CD4-positive, alpha-beta T cell treated with Interleukin-6 at 100 ng/mL for 8 hours (primary cell): ENCODE measurements around the gene GLB1L2.
A peak's percentile ranks its signal among the peaks of the same experiment; 100 is the strongest.
"Not testable (repeated sequence)": the region's sequence is repeated elsewhere in the genome, so short reads cannot be mapped to it uniquely, and the experiment has no call there.

Experiments
- DNase-seq: peaks from one replicate; pipeline ENCODE4 v3.0.0-alpha.2; 2020; ENCODE audit warnings: mixed read lengths, low spot score

GLB1L2 gene

DNA sequence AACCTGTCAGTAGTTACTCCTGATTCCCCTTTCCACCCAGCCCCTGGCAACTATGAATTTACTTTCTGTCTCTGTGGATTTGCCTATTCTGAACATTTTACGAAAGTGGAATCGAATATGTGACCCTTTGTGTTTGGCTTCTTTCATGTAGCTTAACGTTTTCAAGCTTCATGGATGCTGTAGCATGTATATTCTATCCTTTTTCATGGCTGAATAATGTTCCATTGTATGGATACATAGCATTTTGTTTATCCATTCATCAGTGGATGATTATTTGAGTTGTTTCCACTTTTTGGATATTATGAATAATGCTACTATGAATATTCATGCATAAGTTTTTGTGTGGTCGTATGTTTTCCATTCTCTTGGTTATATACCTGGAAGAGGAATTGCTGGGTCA lies 9.2 kb upstream of the GLB1L2 start:
- no peak for DNase-seq

DNA sequence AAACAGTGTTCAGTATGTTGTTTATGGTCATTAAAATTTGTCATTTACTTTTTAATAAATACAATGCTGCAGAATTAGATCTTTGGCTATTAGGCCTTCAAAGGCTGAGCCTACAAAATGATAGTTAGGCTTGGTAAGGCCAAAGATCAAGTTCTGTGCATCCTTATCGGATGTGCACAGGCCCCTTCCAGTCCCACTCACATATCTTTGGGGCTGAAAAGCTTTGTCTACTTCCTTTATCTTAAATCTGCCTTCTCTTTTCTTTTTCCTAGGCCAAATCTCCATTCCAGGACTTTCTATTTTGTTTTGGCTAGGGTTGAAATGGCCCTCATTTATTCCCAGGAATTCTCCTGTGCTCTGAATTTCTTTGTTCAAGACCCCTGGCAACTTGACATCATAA lies 3.4 kb upstream of the GLB1L2 start:
- no peak for DNase-seq

DNA sequence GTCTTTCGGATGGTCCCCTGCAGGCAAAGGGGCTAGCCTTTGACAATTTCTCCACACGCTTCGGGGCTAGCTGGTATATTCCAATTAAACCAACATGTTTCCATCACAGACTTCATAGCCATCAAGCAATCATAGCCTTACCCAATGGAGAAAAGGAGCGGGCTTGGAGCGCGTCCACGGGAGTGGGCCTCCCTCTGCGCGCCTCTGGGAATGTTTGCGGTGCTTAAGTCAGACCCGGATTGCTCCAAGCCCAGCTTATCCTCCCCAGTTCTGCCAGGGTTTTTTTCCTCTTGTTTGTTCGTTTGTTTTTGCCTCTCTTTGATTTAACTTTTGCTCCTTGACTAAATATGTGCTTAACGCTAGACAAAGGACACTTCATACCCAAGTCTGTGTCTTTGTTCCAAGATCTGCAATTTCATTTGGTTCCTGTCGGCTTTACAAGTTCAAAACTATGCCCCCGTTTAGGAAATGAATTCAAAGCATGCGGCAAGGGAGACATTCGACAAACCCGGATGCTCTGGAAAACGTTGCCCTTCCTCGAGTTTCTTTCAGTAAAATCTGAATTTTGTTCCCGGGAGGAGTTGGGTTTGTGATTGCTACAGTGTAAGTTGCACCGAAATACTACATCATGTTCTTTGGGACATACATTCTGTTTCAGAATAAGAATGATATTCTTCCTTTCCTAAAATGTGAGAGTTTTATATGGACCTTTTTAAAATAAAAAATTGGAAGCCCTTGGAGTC lies 1.0 kb upstream of the GLB1L2 start:
- DNase-seq, result no peak

DNA sequence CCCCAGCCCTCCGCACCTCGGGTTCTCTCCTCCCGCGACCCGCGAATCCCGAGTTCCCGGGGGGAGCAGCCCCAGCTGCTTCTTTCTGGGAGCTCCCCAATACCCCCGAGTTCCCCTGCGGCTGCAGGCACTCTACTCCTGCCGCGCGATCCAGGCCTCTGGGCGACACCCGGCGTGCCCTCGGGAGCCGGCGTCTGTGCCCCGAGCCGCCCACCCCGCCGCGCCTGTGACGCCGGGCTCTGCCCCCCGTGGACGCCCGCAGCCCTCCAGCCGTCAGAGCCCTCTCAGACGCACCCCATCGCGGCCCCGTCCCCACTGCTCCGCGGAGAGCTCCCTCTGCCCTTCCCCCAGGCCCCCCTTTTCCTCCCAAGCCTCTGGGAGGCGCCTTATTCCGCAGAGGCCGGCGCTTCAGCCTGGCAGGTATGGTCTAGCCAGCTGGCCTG lies 422 bp downstream of the GLB1L2 start:
- DNase-seq, result peak; percentile 4

DNA sequence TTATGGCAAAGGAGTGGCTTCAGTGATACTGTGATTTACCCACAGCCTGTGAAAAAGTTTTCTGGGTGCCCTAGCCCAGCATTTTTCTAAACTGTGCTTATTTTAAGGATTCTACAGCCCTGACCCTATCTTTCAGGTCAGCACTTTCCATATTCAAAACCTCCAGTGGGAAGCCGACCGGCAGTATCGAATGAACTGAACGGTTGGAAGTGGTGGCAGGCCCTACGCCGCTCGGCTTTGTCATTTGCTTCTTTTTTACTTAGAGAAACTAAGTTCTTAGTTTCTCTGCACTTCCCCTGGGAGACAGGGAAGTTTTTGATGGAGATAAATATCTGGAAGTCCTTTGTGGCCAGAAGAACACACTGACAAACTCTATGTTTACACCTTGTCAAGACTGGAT lies 994 bp downstream of the GLB1L2 start:
- no peak for DNase-seq

DNA sequence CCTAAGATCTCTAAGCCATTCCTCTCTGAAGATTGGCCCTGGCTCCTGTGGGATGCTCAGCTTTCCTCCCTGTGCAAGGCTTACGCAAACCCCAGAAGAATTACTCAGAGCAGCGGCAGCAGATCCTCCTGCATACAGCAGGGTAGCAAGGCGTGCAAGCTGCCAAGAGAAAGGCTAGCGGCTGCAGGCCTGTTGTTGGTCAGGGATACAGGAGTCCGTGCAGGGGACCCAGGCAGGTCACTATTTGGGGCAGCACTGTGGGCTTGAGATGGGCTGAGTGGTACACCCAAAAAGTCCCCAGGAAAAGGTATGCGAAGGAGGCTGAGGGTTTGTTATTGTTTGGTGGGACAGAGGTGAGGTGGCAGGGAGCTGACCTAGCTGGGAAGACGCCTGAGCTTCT lies 1.5 kb downstream of the GLB1L2 start:
- no peak for DNase-seq

DNA sequence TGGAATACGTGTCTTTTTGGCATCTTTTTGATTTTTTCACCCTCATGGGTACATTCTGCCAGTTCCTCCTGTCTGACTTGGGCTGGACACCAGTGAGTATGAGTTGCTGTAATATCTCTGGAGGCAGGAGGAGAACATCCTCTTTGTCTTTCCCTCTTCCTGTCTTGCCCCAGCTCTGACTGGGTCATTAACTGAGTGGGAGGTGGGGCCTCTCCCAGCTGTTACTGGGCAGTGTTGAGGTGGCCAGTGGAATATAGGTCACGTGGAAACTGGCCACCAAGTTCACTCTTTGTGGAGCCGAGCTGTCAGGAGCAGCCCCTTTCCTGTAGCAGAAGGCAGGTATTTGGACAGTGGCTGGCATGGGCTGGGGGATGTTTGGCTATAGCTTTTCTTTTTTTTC lies 2.2 kb downstream of the GLB1L2 start:
- DNase-seq, result no peak

DNA sequence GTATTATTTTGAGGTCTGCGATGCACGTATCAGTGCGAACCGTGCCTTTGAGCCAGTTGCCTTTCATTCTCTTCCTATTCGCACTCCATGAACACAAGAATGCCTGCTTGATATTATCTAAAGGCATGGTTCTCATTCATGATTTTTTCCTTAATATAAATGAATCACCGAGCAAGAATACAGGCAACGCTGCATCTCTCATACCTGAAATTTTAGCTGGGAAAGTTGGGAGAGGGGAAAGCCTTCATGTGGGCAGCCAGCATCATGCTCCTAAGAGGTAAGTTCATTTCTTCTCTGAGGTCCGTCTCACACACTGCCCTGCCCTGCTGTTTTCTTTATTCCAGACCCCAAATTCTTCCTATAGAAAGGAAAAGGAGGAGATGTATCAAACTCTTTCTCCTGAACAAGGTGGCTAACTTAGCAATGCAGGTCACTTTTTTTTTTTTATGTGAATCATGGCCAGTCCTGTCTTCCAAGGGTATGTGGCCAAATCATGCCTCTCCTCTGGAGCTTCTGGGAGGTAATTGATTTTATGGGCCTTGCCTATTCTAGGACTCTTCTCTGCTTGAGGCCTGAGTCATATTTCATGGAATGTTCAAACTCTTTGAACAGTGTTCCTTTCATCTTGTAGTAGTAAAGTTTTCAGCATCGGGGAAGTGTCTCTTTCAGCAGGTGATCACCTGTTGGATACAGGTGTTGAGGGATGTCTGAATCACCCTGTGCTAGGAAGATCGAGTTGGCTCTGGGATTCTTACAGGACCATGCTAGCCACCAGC lies 3.2 kb downstream of the GLB1L2 start:
- no peak for DNase-seq

DNA sequence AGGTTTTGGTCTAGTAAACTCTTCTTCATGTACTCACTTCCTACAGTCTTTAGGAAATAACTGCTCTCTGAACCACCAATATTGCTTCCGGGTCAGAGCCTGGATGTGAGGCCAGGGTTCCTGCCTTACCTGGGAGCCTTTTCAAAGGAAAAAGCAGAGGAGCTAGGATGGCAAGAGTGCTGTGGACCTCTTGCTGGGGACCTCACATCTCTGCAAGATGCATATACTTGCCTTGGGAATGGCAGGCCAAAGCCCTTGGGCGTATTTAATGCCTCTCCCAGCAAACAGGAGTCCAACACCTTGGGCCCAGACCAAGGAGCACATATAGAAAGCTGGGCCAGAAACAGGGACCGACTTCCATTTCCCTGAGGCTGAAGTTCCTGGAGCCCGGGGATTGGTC lies 5.3 kb downstream of the GLB1L2 start:
- no peak for DNase-seq

DNA sequence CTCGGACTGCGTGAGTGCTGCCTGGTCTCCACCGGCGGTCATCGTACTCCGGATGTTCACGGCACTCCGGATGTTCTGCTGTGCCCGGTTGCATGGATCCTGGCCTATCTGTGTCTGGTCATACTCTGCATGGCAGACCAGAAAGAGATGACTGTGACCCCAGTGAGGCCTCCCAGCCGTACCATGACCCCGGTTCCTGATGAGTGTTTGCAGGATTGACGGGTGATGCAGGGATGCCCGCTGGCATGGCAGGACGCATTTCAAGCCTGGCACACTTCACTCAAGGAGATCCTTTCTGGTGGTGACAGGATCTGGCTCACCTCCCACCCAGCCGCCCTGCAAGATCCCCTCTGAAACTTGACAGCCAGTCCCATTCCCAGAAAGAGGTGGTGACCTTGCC lies 6.3 kb downstream of the GLB1L2 start:
- DNase-seq, result no peak

DNA sequence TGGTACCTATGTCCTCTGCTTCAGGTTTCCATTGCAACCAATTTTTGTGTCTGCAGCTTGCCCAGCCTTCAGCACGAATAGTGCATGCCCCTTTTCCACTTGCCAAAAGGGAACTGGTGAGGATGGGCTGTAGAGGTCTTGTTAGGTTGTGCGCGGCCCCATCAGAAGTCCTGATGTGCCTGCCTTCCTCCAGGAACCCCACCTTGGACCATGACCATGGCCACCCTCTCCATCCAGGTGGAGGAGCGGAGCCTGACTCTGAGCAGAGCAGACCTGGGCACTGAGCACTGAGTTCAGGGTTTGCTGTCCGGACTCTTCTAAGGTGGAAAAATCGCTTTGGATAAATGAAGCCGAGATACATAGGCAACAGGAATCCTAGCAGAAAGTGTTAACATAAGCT lies 6.9 kb downstream of the GLB1L2 start:
- no peak for DNase-seq

DNA sequence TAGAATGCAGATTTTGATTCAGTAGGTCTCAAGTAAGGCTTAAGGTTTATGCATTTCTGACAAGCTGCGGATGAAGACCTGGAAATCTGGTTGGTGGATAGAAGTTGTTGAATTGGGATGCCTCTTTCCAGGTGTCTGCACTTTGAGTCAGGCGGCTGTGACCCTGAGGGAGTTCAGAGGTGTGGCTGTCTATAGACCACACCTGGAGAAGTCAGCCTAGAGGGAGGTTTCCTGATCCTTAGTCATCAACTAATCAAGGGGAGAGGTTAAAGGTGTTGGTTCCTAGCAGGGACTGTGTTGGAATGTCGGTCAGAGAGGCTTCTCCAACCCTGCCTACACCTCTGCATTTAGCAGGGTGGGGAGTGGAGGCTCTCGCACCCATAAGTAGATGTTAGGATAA lies 8.0 kb downstream of the GLB1L2 start:
- no peak for DNase-seq

DNA sequence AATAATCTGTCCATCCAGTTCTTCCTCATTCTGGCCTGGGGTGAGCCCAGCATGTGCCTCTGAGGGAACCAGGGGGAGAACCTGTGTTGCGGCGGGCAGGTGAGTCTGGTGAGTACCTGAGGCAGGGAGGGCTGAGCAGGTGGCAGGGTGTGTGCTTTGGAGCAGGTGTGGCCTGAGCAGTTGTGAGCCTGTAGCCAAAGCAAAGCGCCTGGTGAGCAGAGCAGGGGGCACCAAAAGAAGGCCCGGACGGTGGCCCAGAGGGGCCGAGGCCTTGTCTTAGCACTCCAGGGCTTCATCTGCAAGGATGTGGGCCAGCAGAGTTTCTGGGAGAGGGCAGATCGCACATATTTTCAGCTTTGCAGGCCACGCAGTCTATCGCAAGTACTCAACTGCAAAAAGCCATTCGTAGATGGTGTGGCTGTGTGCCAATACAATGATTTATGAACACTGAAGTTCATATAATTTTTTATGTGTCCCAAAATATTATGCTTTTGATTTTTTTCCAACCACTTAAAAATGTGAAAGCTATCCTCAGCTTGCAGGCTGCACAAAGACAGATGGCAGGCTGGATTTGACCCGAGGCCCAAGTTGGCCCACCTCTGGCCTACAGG lies 8.7 kb downstream of the GLB1L2 start:
- DNase-seq, result no peak

DNA sequence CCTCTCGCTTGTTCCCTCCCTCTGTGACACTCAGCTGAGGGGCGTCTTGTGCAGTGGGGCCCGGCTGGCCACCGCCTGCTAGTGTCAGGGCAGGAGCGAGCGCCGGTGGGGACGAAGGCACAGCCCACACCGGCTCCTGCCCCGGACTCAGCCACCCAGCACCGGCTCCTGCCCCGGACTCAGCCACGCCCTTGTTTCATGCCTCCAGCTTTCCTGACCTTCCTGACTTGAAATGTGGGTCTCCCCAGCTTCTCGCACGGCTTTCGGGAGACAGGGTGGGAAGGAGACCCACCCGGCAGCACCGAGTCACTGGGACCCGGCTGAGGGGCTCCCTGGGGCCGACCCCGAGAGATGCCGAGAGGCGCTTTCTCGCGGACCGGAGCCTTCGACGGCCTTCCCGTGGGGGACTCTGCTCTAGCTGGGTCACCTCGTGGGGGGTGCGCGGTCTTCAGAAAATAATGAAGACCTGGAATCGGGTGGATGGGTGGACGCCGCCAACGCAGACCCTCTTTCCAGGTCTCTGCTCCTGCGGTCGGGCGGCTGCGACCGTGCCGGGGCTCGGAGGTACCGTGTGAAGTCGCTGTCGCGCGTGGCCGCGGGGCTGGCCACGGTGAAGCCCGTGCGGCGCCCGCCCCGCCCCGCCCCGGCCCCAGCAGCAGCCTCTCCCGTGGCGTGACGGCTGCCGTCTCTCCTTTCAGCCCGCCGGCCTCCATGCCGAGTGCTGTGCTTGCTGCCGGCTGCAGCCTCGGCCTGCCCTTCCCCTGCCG lies 10.2 kb downstream of the GLB1L2 start:
- no peak for DNase-seq

DNA sequence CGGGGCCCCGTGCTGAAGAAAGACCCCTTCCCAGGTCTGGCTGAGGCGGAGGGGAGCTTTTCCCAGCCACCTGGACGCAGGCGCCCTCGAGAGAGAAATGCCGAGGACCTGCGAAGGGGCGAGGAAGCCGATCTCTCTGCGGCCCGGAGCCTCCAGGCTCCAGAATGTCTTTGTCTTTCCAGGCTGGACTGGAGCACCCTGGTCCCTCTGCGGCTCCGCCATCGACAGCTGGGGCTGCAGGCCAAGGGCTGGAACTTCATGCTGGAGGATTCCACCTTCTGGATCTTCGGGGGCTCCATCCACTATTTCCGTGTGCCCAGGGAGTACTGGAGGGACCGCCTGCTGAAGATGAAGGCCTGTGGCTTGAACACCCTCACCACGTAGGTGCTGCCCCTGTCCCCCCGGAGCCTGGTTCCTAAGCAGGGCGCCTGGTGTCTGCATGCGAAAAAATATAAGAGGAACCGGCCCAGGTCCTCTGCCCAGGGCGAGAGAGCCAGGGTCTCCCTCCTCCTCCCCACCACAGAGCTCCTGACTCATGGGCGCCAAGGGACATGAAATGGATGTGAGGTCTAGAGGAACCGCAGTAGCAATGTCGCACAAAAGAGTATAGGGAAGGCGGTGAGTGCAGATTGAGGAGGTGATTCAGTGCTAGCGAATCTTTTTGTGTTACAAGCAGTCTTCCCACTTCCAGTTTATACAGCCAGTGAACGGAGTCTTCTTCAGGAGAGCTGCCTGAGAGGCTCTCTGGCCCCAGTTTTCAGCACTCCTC lies 11.0 kb downstream of the GLB1L2 start:
- no peak for DNase-seq

DNA sequence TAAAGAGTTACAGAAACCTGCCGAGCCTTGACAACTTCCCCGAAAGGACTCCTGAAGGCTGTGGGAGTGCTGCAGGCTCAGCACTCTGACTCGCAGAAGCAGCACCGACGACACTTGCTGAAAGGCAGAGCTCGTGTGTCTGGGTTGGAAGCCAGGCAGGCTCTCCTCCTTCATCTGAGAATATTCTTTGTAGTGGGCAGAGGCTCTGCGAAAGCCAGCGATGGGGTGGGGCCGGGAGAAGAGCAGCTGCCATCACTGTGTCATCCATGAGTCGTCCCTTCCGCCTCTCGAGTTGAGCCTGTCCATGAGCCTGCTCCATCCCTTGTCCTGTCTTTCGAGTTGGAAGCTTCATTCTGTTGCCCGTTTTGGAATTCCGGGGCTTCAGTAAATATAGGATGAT lies 11.9 kb downstream of the GLB1L2 start:
- no peak for DNase-seq

DNA sequence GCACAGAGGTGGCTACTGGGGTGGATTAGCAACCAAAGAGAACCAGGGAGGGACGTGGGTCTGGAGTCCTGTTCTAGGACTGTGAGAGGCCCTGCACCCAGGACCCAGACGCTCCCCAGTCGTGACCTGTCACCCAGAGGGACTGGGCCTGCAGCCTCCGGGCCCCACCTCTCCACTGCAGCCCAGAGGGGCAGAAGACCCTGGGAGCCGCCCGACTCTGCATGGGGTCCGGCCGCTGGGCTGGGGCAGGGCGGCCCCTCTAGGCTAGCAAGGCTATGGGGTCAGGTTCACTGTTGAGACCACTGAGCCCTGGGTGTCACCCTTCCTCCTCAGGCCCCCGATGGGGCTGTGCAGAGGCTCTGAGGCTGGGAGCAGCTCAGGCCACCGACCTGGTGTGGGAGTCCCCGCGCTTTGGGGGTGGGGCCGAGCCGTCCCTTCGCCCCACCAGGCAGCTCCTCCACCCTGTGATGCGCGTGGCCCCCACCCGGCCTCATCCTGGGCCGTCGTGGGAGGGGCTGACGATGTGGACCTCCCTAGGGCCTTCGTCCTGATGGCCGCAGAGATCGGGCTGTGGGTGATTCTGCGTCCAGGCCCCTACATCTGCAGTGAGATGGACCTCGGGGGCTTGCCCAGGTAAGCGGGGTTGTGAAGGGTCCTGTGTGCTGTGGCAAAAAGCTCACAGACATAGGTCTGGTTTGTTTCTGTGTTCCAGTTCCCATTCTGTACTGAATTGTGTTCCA lies 12.9 kb downstream of the GLB1L2 start:
- DNase-seq, result not testable (repeated sequence)

DNA sequence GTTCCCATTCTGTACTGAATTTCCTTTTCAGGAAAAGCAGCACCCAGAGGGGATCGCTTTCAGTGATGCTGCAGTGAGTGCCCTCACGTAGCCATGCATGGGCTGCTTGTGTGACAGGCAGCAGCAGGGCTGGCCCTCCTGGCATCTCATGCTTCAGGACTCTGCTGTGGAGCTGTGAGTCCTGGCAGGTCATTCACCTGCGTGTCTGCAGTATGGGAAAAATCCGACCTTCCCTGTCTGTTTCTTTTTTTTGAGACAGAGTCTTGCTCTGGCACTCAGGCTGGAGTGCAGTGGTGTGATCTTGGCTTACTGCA lies 13.4 kb downstream of the GLB1L2 start:
- no peak for DNase-seq

DNA sequence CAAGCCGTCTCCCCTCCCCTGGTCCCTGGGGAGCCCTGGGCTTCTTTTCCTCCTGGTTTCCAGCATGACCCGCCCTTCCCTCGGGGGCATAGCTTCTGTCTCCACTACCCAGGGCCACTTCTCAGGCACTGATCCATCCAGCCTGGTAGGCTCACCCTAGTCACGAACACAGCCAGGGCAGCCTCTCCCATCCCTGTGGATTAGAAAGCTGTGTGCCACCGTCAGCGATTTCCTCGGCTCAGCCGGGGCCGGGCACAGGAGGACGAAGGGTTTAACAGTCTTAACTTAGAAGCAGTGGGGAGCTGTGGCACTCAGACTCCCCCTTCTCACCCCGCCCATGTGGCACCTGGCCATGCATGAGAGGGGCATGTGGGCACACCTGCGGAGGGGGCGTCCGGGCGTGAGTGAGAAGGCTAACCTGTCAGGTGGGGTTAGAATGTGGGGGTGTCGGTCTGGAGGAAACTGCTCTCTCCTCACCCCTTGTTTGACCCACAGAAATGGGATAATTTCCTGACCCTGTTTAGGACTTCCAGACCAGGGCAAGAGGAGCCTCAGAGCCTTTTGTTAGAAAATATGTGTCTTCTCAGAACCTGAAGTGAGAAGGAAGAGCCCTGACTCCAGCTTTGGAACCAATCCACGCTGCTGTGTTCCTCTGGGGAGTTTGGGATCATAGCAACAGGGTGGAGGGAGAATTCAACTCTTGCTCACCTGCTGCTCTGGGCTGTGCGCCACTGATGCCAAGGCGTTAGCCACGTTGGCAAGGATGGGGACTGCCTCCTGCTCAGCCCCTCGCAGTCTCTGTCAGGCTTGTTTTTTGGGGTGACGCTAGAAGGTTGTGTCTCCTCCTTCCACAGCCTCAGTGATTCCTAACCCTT lies 14.6 kb downstream of the GLB1L2 start:
- no peak for DNase-seq

DNA sequence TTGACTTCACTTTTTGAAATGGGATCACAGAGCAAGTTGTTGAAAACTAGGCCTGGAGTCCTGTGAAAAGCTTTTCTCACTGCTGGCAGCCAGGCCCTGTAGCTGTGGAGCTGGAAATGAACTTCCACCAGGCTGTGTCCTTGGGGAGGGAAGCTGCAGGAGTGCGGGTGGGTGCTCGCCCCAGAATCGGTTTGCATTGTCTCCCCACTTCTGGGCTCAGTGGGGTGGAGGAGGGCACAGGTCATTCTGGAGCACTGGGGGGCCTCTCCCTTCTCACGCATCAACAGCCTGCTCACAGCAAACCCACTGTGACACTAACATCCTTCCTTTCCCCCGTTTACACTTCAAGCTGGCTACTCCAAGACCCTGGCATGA lies 15.2 kb downstream of the GLB1L2 start:
- DNase-seq, result no peak
